ENCODE results near the gene NTRK3. TPM values are rescaled to one million over a fixed set of nuclear protein-coding genes. Genes with fewer than 3 reads are reported as not detected.

The NTRK3 gene
- total RNA-seq, 4 donors from 2014 or later = 5.3 to 11.7 (median 6.3) TPM

- Histone ChIP-seq H3K36me3 (no peaks in the 10 kb centered on the region), H3K9me3 (no peaks in the 10 kb centered on the region), H3K27me3 (no peaks in the 10 kb centered on the region), H3K4me3 (no peak overlapping the region), H3K4me1 (no peaks in the 10 kb centered on the region), H3K27ac (no peak overlapping the region)
- TF ChIP-seq POLR2AphosphoS5 (IDR thresholded peaks at IDR 0.05) (no peak), POLR2A (IDR thresholded peaks at IDR 0.05) (no peak), EP300 (IDR thresholded peaks at IDR 0.05) (no peak), CTCF (IDR thresholded peaks at IDR 0.05) (no peak)
- DNase-seq (ENCODE audit: low spot score in 2 of 2) = no peak
Measured at GRCh38 chr15:87998630-87999029, 257.9 kb downstream of the NTRK3 start.

GRCh38 chr15:87986776-87987175, 269.8 kb downstream of the NTRK3 start:
- Histone ChIP-seq H3K27ac (no peak overlapping the region), H3K4me3 (no peak overlapping the region), H3K9me3 (no peaks in the 10 kb centered on the region), H3K27me3 (no peaks in the 10 kb centered on the region), H3K4me1 (no peaks in the 10 kb centered on the region), H3K36me3 (no peaks in the 10 kb centered on the region)
- TF ChIP-seq EP300 (IDR thresholded peaks at IDR 0.05) = no peak
- no peak for TF ChIP-seq POLR2A (IDR thresholded peaks at IDR 0.05)
- TF ChIP-seq CTCF (IDR thresholded peaks at IDR 0.05) = no peak
- no peak for TF ChIP-seq POLR2AphosphoS5 (IDR thresholded peaks at IDR 0.05)
- DNase-seq (ENCODE audit: low spot score in 2 of 2) = no peak
- 83% methylated on average over 2 of the region's 2 CpGs for WGBS

- Histone ChIP-seq H3K4me3 (no peak overlapping the region), H3K9me3 (no peaks in the 10 kb centered on the region), H3K36me3 (no peaks in the 10 kb centered on the region), H3K27ac (no peak overlapping the region), H3K27me3 (no peaks in the 10 kb centered on the region), H3K4me1 (no peaks in the 10 kb centered on the region)
- TF ChIP-seq POLR2AphosphoS5 (IDR thresholded peaks at IDR 0.05) (no peak), POLR2A (IDR thresholded peaks at IDR 0.05) (no peak), CTCF (IDR thresholded peaks at IDR 0.05) (no peak), EP300 (IDR thresholded peaks at IDR 0.05) (no peak)
- no peak for DNase-seq (ENCODE audit: low spot score in 2 of 2)
- 84% methylated on average over 7 of the region's 7 CpGs for WGBS
Measured at GRCh38 chr15:87985451-87985850, 271.1 kb downstream of the NTRK3 start.

GRCh38 chr15:87981969-87982368, 274.6 kb downstream of the NTRK3 start:
- Histone ChIP-seq H3K9me3 (no peaks in the 10 kb centered on the region), H3K27ac (no peak overlapping the region), H3K4me1 (no peaks in the 10 kb centered on the region), H3K36me3 (no peaks in the 10 kb centered on the region), H3K27me3 (no peaks in the 10 kb centered on the region), H3K4me3 (no peak overlapping the region)
- 50% methylated on average over 6 of the region's 6 CpGs for WGBS
- DNase-seq (ENCODE audit: low spot score in 2 of 2) = no peak
- TF ChIP-seq POLR2AphosphoS5 (IDR thresholded peaks at IDR 0.05) (no peak), CTCF (IDR thresholded peaks at IDR 0.05) (no peak), EP300 (IDR thresholded peaks at IDR 0.05) (no peak), POLR2A (IDR thresholded peaks at IDR 0.05) (no peak)

- no peak for DNase-seq (ENCODE audit: low spot score in 2 of 2)
- WGBS = 90% methylated on average over 3 of the region's 3 CpGs
- TF ChIP-seq EP300 (IDR thresholded peaks at IDR 0.05) (no peak), CTCF (IDR thresholded peaks at IDR 0.05) (no peak), POLR2AphosphoS5 (IDR thresholded peaks at IDR 0.05) (no peak), POLR2A (IDR thresholded peaks at IDR 0.05) (no peak)
- no peaks in the 10 kb centered on the region for H3K9me3 ChIP-seq
- no peak overlapping the region for H3K27ac ChIP-seq
- no peaks in the 10 kb centered on the region for H3K27me3 ChIP-seq
- no peaks in the 10 kb centered on the region for H3K36me3 ChIP-seq
- no peak overlapping the region for H3K4me3 ChIP-seq
- no peaks in the 10 kb centered on the region for H3K4me1 ChIP-seq
Measured at GRCh38 chr15:87977907-87978306, 278.6 kb downstream of the NTRK3 start.

All from suprapubic skin (tissue), 4 donors.